Kidney epithelial cell (primary cell): ENCODE data around the gene ZNF132. TPM values are rescaled to one million over a fixed set of nuclear protein-coding genes. Genes with fewer than 3 reads are reported as not detected.

ENCODE experiments used
- DNase-seq: peaks from one replicate; pipeline ENCODE4 v3.0.0-alpha.2; 2010; ENCODE audit warnings: low read depth
- H3K27me3 ChIP-seq: 2 replicates; pipeline ENCODE4 v1.6.0; 2011; ENCODE audit warnings: low read length; ENCODE audit not compliant: control insufficient read depth, insufficient read depth
- H3K36me3 ChIP-seq: 2 replicates; pipeline ENCODE4 v1.5.1; 2011; ENCODE audit warnings: low read length; ENCODE audit not compliant: control insufficient read depth, insufficient read depth
- H3K4me3 ChIP-seq: 2 replicates; pipeline ENCODE4 v1.5.1; 2011; ENCODE audit warnings: low read depth, mild to moderate bottlenecking, control low read depth, low read length
- CTCF ChIP-seq: IDR thresholded peaks from 2 replicates; pipeline ENCODE4 v1.5.1; 2011; ENCODE audit warnings: mild to moderate bottlenecking, moderate library complexity, low read length, control low read depth, inconsistent platforms; ENCODE audit not compliant: insufficient read depth, poor library complexity, severe bottlenecking
- total RNA-seq: library from RNA; depleted of rRNA; stranded (reverse); fragments of >200 nt; gene quantifications from 2 replicates; pipeline ENCODE4 v1.2.3, GENCODE V29; 2015

Gene ZNF132
- total RNA-seq, 1 donor from 2014 or later, result 4.8 TPM

GRCh38 chr19:58469241-58470013 lies 29.5 kb upstream of the ZNF132 start:
- no peaks in the 10 kb centered on the region for H3K27me3 ChIP-seq
- DNase-seq, result no peak
- no peak for TF ChIP-seq CTCF
- H3K36me3 ChIP-seq, result no peaks in the 10 kb centered on the region
- H3K4me3 ChIP-seq, result no peak overlapping the region

GRCh38 chr19:58468216-58468839 lies 28.4 kb upstream of the ZNF132 start:
- Histone ChIP-seq H3K4me3 (no peak overlapping the region), H3K36me3 (no peaks in the 10 kb centered on the region), H3K27me3 (no peaks in the 10 kb centered on the region)
- no peak for TF ChIP-seq CTCF
- no peak for DNase-seq

- Histone ChIP-seq H3K36me3 (no peaks in the 10 kb centered on the region), H3K27me3 (no peaks in the 10 kb centered on the region), H3K4me3 (peak within 1 kb of the TSS; percentile 91)
- no peak for TF ChIP-seq CTCF
- DNase-seq, result peak; percentile 81
These were observed 27.0 kb upstream of the ZNF132 start, which contains the start of gene ZNF324 for GRCh38 chr19:58466760-58467589. Gene ZNF324, plus strand, starts transcription at chr19:58467080. Its CDS starts 2,106 bp downstream, at chr19:58469186.

GRCh38 chr19:58466089-58466759 lies 26.3 kb upstream of the ZNF132 start:
- no peak for TF ChIP-seq CTCF
- peak overlapping the region; percentile 91 for H3K4me3 ChIP-seq
- no peak for DNase-seq
- no peaks in the 10 kb centered on the region for H3K36me3 ChIP-seq
- no peaks in the 10 kb centered on the region for H3K27me3 ChIP-seq

- TF ChIP-seq CTCF, result no peak
- no peak for DNase-seq
- no peaks in the 10 kb centered on the region for H3K27me3 ChIP-seq
- peaks cover 1% of the 10 kb centered on the region for H3K36me3 ChIP-seq
- no peak overlapping the region for H3K4me3 ChIP-seq
These were observed 20.1 kb upstream of the ZNF132 start for GRCh38 chr19:58460039-58460438.
